Sigmoid colon (tissue), 4 donors: ENCODE measurements around the gene ULBP2.

Experiments
- CTCF ChIP-seq, 4 experiments: fragments of 450-650 bp in 3 of 4; fragments of 200-600 bp in 1 of 4; IDR thresholded peaks; one replicate each; pipeline ENCODE4 v1.5.1; 2016 to 2019; ENCODE audit warnings: antibody characterized with exemption in 4 of 4, mild to moderate bottlenecking in 3 of 4, moderate library complexity in 2 of 4
- EP300 ChIP-seq, 4 donors: sonication (generic); formaldehyde crosslinking; IDR thresholded peaks; one replicate each; pipeline ENCODE4 v1.6.1; 2017; ENCODE audit warnings: antibody characterized with exemption in 4 of 4
- POLR2A ChIP-seq, 2 donors: fragments of 450-650 bp; IDR thresholded peaks; one replicate each; pipeline ENCODE4 v1.6.1; 2016; ENCODE audit warnings: antibody characterized with exemption in 2 of 2, mild to moderate bottlenecking in 2 of 2, moderate library complexity in 2 of 2
- POLR2AphosphoS5 ChIP-seq, 4 donors: sonication (generic); formaldehyde crosslinking; IDR thresholded peaks; one replicate each; pipeline ENCODE4 v1.6.1; 2017; ENCODE audit warnings: antibody characterized with exemption in 4 of 4

GRCh38 chr6:149990212-149990660 is 48.4 kb downstream of the ULBP2 start:
- TF ChIP-seq CTCF (IDR thresholded peaks at IDR 0.05): no peak
- TF ChIP-seq POLR2A (IDR thresholded peaks at IDR 0.05): no peak
- TF ChIP-seq EP300 (IDR thresholded peaks at IDR 0.05): no peak
- no peak for TF ChIP-seq POLR2AphosphoS5 (IDR thresholded peaks at IDR 0.05)
